Right ventricle myocardium inferior (tissue), 1 donor: ENCODE measurements around the gene FETUB. TPM values are rescaled to one million over a fixed set of nuclear protein-coding genes. Genes with fewer than 3 reads are reported as not detected.
"Not testable (repeated sequence)": the region's sequence is repeated elsewhere in the genome, so short reads cannot be mapped to it uniquely, and the experiment has no call there.

Experiments used
- ATAC-seq: fragments of 200-7000 bp; cut with Tn5 transposase; one replicate; pipeline ENCODE4 v1.9.1; 2020; ENCODE audit warnings: mild to moderate bottlenecking, moderate library complexity
- DNase-seq: peaks from one replicate; pipeline ENCODE4 v3.0.0; 2021; ENCODE audit errors: missing footprints
- intact Hi-C: fragments of 100-400 bp; cut with DNase I; formaldehyde crosslinking; loops from one replicate; pipeline ENCODE4 v1.11.0; 2022
- total RNA-seq: library from RNA; stranded (reverse); fragmentation: NEBNext Ultra II Directional; extraction: Animal tissue kit (Norgen Biotek cat#: 25700); gene quantifications from one replicate; pipeline ENCODE4 v1.2.1, GENCODE V29; 2021
- donor health status: DM: no; HTN: yes; CAD: no; lungs with severe emphysema.

The FETUB gene
- total RNA-seq, 1 donor from 2014 or later = not detected

GRCh38 chr3:186663361-186664118 is 23.3 kb downstream of the FETUB start:
- intact Hi-C loops = no loop called here
- ATAC-seq (no peak), DNase-seq (no peak)

GRCh38 chr3:186664119-186664495 is 23.9 kb downstream of the FETUB start:
- intact Hi-C loops = no loop called here
- no peak for ATAC-seq
- DNase-seq = no peak

- ATAC-seq = no peak
- intact Hi-C loops = no loop called here
- DNase-seq = no peak
These were observed 24.3 kb downstream of the FETUB start for GRCh38 chr3:186664506-186664905.

DNA sequence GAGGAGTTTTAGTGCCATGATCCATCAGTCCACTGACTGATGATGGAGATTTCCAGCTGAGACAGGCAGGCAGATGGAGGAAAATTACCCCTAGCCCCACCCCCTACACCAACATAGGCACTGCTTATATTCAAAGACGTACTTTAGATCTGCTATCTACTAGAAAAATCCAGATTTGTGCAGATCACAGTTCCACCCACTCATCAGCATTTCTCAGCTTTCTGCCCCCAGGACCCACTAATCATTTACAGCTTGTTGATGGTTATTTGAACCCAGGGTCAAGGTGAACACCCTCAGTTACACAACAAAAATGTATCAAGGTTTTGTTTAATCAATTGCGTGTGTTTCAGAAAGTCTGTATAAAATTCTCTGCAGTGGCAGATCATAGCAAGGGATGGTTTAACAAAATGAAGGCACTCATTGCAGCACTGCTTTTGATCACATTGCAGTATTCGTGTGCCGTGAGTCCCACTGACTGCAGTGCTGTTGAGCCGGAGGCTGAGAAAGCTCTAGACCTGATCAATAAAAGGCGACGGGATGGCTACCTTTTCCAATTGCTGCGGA is 25.5 kb downstream of the FETUB start, which contains the start of gene HRG:
Gene HRG, plus strand, starts transcription at position 390 of the 564 bp plus-strand sequence. Its CDS starts 18 bp downstream, at position 408.
- ATAC-seq (no peak), DNase-seq (no peak)
- intact Hi-C loops = no loop called here

- ATAC-seq = no peak
- intact Hi-C loops = no loop called here
These were observed 28.2 kb downstream of the FETUB start for GRCh38 chr3:186668426-186668825.

GRCh38 chr3:186669378-186670084 is 29.3 kb downstream of the FETUB start:
- DNase-seq (no peak), ATAC-seq (no peak)
- intact Hi-C loops = no loop called here

More at GRCh38 chr3:186668426-186668825, 28.2 kb downstream of the FETUB start:
- DNase-seq = no peak

GRCh38 chr3:186670155-186670554 is 30.0 kb downstream of the FETUB start:
- no peak for DNase-seq
- no peak for ATAC-seq
- intact Hi-C loops = no loop called here

DNA sequence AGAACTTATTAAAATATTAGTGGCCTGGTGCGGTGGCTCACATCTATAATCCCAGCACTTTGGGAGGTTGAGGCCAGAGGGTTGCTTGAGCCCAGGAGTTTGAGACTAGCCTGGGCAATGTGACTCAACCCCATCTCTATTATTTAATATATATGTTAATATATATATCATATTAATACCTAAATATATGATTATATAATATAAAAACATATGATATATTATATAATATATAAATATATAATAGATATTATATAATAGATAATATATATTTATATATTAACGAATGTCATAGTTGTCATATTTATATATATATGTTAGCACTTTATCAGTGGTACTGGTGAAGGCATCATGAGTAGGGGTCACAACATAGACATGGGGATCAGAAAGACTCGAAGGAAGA is 30.9 kb downstream of the FETUB start:
- ATAC-seq = no peak
- intact Hi-C loops = no loop called here
- DNase-seq = no peak

GRCh38 chr3:186678604-186679003 is 38.4 kb downstream of the FETUB start:
- DNase-seq = no peak
- intact Hi-C loops = no loop called here
- ATAC-seq = no peak

GRCh38 chr3:186679151-186679550 is 39.0 kb downstream of the FETUB start:
- intact Hi-C loops = no loop called here
- ATAC-seq = no peak
- no peak for DNase-seq

- DNase-seq (no peak), ATAC-seq (no peak)
- intact Hi-C loops = no loop called here
These were observed 40.7 kb downstream of the FETUB start for GRCh38 chr3:186680869-186681268.

GRCh38 chr3:186682812-186683211 is 42.6 kb downstream of the FETUB start:
- DNase-seq (no peak), ATAC-seq (no peak)
- intact Hi-C loops = no loop called here

DNA sequence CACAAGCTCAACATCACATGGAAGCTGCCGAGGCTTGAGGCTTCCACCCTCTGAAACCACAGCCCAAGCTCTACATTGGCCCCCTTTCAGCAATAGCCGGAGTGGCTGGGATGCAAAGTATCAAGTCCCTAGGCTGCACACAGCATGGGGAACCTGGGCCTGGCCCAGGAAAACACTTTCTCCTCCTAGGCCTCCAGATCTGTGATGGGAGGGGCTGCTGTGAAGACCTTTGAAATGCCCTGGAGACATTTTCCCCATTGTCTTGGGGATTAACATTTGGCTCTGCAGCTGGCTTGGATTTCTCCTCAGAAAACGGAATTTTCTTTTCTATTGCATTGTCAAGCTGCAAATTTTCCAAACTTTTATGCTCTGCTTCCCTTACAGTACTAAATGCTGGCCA is 43.8 kb downstream of the FETUB start:
- ATAC-seq (no peak), DNase-seq (no peak)
- intact Hi-C loops = no loop called here

DNA sequence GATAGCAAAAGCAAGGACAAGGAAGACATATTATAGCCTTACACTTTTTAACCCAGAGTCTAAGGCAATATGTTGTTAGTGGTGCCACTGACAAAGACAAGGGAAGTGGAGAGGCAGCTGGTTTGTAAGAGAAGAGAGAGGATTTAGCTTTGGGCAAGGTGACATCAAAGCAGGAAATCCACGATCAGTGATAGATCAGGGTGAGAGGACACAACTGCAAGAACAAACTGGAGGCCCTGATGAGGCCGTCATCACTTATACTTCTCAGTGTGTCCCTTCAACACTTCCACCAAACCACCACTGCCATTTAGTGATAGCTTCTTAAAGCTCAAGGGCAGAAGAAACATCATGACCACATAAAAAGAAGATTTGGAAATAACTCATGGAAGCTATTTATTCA is 46.3 kb downstream of the FETUB start:
- DNase-seq, ATAC-seq, intact Hi-C loops: not testable (repeated sequence)

DNA sequence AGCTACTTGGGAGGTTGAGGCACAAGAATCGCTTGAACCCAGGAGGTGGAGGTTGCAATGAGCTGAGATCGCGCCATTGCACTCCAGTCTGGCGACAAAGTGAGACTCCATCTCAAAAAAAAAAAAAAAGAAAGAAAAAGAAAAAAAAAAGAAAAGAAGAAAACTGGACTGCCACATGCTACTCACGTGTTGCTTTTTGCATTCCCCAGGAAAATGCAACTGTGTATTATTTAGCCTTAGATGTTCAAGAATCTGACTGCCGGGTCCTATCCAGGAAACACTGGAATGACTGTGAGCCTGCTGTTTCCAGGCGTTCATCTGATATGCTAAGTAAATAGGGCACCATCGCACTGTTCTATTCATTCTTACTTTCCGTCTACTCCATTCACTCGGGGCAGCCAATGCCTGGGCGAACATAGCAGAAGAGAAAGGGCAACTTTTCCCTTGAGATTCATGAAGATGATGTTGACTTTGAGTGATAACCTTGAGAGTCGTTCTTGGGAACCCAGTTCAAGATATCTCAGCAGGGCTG is 47.0 kb downstream of the FETUB start:
- DNase-seq = no peak
- intact Hi-C loops = no loop called here
- ATAC-seq = no peak

DNA sequence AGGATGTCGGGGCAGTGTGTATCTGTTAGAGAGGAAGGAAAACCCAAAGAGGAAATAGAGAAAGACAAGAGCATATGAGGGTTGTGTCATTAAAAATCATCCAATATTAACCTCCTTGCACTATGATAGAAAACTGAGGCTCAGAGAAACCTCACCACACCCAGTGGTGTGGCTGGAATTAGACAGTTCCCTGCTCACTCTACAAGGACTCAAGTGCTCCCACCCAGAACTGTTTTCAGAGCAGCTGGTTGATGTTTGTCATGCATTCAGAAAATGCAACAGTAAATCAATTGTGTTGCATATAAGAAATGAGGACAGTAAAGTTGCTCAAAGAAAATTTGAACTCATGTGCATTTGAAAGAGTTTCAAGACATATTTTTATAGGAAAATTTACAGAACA is 50.1 kb downstream of the FETUB start:
- ATAC-seq, intact Hi-C loops, DNase-seq: not testable (repeated sequence)

DNA sequence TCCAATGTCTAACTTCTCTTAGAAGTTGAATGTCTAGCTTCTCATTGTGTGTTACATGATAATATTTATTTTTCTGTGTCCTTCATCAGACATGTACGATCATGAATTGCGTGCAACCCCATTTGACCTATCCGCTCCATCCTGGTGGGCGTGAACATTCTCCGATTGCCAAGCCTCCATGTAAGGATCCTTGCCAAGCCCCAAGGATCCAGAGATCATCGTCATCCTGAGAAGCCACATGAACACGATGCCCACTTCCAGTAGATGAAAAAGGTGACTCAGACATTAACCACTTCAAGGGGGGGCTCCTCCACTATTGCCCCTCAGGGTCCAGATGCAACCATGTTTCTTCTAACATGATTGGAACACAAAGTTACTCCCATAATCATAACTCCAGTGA is 51.5 kb downstream of the FETUB start:
- no peak for ATAC-seq
- intact Hi-C loops = no loop called here

GRCh38 chr3:186693843-186694242 is 53.6 kb downstream of the FETUB start:
- no peak for DNase-seq
- no peak for ATAC-seq
- intact Hi-C loops = no loop called here

More for the DNA sequence above, 51.5 kb downstream of the FETUB start:
- no peak for DNase-seq

DNA sequence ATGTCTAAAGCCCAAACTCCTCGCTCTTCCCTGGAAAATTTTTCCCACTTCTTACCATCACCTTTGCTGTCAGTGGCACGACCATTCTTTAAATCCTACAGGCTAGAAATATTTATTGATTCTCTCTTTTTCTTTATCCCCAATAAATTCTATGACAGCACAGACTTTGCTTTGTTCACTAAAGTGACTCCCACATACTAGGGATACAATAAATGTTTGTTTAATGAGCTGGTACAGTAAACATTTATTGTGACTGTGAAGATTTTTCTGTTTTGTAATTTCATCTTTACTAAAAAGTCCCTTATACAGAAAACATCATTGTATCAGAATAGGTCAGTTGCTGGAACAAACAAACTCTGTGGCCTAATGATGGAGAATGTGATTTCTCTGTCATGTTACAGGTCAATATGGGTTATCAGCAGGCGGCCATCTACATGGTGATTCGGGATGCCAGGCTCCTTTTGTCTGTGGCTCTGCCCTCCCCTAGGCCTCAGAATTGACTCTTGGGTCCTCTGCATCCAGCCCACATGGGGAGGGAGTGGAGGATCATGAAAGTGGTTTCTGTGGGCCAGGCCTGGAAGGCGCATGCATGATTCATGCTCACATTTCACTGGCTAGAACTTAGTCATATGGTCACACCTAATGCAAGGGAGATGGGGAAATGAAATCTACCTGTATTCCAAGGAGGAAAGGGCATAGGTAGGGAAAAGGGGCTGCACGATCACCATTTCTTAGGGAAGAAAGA is 54.3 kb downstream of the FETUB start:
- intact Hi-C loops = no loop called here
- ATAC-seq (no peak), DNase-seq (no peak)
